Fibroblast of villous mesenchyme (primary cell): ENCODE measurements around the gene BMAL2. TPM values are rescaled to one million over a fixed set of nuclear protein-coding genes. Genes with fewer than 3 reads are reported as not detected.

ENCODE experiments used
- DNase-seq: peaks from one replicate; pipeline ENCODE4 v3.0.0-alpha.2; 2010; ENCODE audit warnings: low read depth
- H3K4me3 ChIP-seq: 2 replicates; pipeline ENCODE4 v1.5.1; 2011; ENCODE audit warnings: low read depth, mild to moderate bottlenecking, low read length
- total RNA-seq: library from RNA; depleted of rRNA; stranded (reverse); fragments of >200 nt; gene quantifications from 2 replicates; pipeline ENCODE4 v1.2.3, GENCODE V29; 2012
- TF ChIP-seq, protein P1 (sequence below): IDR thresholded peaks from 2 replicates; pipeline ENCODE4 v1.5.1; 2012; ENCODE audit warnings: low read depth, mild to moderate bottlenecking, low read length; ENCODE audit not compliant: insufficient read depth

Gene BMAL2
- total RNA-seq, 1 donor = 21.6 TPM

DNA sequence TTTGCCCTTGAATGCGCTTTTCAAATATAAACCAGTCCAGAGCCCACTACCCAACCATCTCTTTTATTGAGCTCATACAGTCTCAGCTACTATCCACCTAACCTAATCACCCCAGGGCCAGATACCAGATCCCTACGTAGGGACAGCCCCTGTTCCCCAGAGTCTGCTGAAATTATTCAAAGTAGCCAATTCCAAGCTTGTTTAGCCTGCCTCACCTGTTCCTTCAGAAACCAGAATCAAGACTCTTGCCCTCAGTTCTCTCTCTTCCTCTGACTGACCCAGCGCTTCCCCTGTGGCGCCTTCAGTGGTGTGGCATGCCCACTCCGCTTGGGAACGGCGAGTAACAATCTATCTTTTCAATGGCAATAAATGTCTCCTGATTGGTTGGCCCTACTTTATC, 18.8 kb downstream of the BMAL2 start:
- DNase-seq = no peak
- TF ChIP-seq, protein P1, sequence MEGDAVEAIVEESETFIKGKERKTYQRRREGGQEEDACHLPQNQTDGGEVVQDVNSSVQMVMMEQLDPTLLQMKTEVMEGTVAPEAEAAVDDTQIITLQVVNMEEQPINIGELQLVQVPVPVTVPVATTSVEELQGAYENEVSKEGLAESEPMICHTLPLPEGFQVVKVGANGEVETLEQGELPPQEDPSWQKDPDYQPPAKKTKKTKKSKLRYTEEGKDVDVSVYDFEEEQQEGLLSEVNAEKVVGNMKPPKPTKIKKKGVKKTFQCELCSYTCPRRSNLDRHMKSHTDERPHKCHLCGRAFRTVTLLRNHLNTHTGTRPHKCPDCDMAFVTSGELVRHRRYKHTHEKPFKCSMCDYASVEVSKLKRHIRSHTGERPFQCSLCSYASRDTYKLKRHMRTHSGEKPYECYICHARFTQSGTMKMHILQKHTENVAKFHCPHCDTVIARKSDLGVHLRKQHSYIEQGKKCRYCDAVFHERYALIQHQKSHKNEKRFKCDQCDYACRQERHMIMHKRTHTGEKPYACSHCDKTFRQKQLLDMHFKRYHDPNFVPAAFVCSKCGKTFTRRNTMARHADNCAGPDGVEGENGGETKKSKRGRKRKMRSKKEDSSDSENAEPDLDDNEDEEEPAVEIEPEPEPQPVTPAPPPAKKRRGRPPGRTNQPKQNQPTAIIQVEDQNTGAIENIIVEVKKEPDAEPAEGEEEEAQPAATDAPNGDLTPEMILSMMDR = no peak
- H3K4me3 ChIP-seq = no peak overlapping the region

DNA sequence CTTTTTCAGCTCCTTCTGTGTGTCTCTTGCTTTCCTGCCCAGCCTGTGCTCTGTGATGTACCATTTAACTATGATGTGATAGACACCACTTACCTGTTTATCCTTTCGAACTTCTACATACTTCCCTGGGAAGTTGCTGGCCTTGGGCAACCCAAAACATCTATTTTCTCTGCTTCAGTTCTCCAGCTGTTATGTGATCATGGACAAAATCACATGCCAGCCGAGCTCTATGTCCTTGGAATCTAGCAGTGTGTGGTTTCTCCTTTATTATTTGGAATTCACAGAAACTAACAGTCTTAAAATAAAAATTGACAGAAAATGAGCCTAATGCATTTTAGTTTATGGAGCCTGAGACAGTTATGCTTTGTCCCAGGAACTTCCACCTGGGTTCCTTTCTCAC, 22.9 kb downstream of the BMAL2 start:
- TF ChIP-seq, protein P1 = no peak
- peak; percentile 11 for DNase-seq
- no peak overlapping the region for H3K4me3 ChIP-seq

DNA sequence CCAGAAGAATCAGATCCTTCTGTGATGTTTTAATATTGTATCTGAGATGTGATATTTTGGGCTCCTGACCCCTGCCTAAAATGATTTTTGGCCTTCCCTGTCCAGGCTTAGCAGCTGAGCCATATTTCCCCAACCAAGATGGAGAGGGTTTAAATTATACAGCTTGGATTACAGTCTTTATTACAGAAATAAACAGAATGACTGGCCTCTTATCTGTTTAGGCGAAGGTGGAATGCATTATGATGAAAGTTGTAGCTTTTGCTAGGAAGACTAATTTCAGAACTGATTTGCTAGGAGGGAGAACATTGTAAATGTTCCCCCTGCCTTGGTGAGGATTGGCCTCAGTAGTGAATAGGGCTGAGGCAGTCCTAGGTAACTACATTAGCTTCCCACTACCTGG, 23.3 kb downstream of the BMAL2 start:
- no peak overlapping the region for H3K4me3 ChIP-seq
- TF ChIP-seq, protein P1 = no peak
- DNase-seq = peak; percentile 62

DNA sequence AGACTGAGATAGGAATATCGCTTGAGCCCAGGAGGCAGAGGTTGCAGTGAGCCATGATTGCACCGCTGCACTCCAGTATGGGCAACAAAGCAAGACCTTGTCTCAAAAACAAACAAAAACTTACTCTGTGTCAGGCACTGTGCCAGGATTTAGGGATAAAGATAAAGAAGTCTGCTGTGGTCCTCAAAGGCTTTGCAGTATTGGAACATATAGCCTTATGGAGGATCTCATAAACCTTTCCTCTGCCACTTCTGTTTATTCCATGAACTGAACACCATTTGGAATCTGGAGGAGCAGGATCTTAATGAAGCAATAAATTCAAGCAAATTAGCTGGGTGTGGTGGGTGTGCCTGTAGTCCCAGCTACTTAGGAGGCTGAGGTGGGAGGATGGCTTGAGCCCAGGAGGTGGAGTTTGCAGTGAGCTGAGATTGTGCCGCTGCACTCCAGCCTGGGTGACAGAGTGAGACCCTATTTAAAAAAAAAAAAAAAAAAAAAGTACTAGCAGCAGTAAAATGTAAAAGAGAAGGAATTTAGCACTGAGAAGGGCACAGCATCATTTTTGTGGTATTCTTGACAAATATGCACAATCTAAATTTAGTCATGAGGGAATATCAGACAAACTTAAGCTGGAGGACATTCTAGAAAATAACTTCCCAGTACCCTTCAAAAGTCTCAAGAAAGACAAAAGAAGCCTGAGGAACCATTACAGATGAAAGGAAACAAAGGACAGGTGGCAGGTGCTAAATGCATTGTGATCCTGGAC, 27.1 kb downstream of the BMAL2 start:
- DNase-seq = peak; percentile 44
- TF ChIP-seq, protein P1 = no peak
- H3K4me3 ChIP-seq = no peak overlapping the region

DNA sequence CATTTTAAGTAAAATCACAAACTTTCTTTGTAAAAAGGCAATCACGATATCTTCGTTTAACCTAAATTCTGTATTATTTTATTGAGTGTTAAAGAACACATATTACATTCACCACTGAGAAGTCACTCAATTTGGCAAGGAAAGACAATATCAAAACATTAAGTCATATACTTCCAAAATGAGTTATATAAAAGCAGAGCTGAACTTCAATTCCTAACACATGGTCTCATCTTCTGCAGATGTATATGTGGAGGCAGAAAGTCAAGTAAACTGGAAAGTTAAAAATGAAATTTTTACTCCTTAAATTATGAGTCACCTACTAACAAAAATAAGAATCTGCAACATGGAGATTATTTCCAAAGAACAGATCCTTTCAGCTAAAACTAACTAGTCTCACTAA, 28.7 kb downstream of the BMAL2 start:
- no peak overlapping the region for H3K4me3 ChIP-seq
- TF ChIP-seq, protein P1 = no peak
- no peak for DNase-seq

DNA sequence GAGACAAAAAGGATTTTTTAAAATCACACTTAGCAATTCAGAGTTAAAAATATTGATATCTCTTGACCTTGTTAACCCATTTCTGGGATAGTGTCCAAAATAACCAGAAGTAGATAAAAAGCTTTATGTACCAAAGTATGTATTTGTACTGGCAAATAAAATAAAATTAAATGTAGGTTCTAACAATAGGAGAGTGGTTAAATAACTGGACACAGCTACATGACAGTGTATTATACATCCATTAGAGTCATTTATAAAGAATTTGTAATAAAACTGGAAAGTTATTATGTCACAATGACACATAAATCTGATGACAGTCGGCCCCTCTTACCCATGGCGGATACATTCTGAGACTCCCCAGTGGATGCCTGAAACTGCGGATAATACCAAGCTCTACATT, 34.0 kb downstream of the BMAL2 start:
- no peak for DNase-seq
- TF ChIP-seq, protein P1 = no peak
- H3K4me3 ChIP-seq = no peak overlapping the region

DNA sequence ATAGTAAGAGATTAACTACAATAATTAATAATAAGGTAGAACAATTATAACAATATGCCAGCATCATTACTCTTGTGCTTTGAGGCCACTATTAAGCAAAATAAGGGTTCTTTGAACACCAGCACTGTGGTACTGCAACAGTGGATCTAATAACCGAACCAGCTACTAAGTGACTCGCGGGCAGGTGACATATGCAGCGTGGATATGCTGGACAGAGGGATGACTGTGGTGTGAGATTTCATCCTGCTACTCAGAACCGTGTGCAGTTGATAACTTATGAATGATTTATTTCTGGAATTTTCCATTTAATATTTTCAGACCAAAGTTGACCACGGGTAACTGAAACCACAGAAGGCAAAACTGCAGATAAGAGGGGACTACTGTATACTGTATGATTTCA, 34.4 kb downstream of the BMAL2 start:
- no peak overlapping the region for H3K4me3 ChIP-seq
- no peak for DNase-seq
- TF ChIP-seq, protein P1 = no peak
